NCI-H510A (cell line): ENCODE measurements around the gene OR51E1.
A peak's percentile ranks its signal among the peaks of the same experiment; 100 is the strongest.

Experiments
- DNase-seq: peaks from one replicate; lab custom pipeline; 2025; lab: John Stamatoyannopoulos, UW

Gene OR51E1

GRCh38 chr11:4643682-4644081 lies at the start of gene OR51E1:
Gene OR51E1, plus strand, starts transcription at chr11:4643982. Its CDS starts 8,545 bp downstream, at chr11:4652527.
- DNase-seq: no peak

- no peak for DNase-seq
Measured at GRCh38 chr11:4605057-4605456, 38.7 kb upstream of the OR51E1 start.

- DNase-seq: no peak
Measured at GRCh38 chr11:4606231-4607015, 37.4 kb upstream of the OR51E1 start.

- DNase-seq: no peak
Measured at GRCh38 chr11:4607096-4607495, 36.7 kb upstream of the OR51E1 start.

GRCh38 chr11:4607781-4608666 lies 35.8 kb upstream of the OR51E1 start, which contains the start of gene TRIM68:
Gene TRIM68, minus strand, starts transcription at chr11:4608231. Its CDS starts 2,727 bp downstream, at chr11:4605504.
- peak; percentile 81 for DNase-seq

- DNase-seq: no peak
Measured at GRCh38 chr11:4610258-4610935, 33.4 kb upstream of the OR51E1 start.

GRCh38 chr11:4611986-4612385 lies 31.8 kb upstream of the OR51E1 start:
- DNase-seq: no peak

GRCh38 chr11:4615856-4616444 lies 27.8 kb upstream of the OR51E1 start:
- DNase-seq: no peak

- DNase-seq: no peak
Measured at GRCh38 chr11:4619514-4619913, 24.3 kb upstream of the OR51E1 start.

GRCh38 chr11:4626207-4627099 lies 17.3 kb upstream of the OR51E1 start:
- DNase-seq: peak; percentile 51

GRCh38 chr11:4636136-4636535 lies 7.6 kb upstream of the OR51E1 start:
- DNase-seq: no peak

- DNase-seq: peak; percentile 82
Measured at GRCh38 chr11:4636962-4637661, 6.7 kb upstream of the OR51E1 start, which contains the start of gene OR51D1. Gene OR51D1, plus strand, starts transcription at chr11:4637477. Its CDS starts 2,314 bp downstream, at chr11:4639791.

- no peak for DNase-seq
Measured at GRCh38 chr11:4637662-4638047, 6.1 kb upstream of the OR51E1 start.

- DNase-seq: no peak
Measured at GRCh38 chr11:4639931-4640330, 3.9 kb upstream of the OR51E1 start.

- DNase-seq: no peak
Measured at GRCh38 chr11:4641501-4641900, 2.3 kb upstream of the OR51E1 start.

- no peak for DNase-seq
Measured at GRCh38 chr11:4642043-4642442, 1.7 kb upstream of the OR51E1 start.

GRCh38 chr11:4643076-4643475 lies 706 bp upstream of the OR51E1 start:
- DNase-seq: no peak

GRCh38 chr11:4644233-4644632 lies 451 bp downstream of the OR51E1 start:
- no peak for DNase-seq

- DNase-seq: no peak
Measured at GRCh38 chr11:4645974-4646373, 2.2 kb downstream of the OR51E1 start.

- DNase-seq: no peak
Measured at GRCh38 chr11:4647766-4648165, 4.0 kb downstream of the OR51E1 start.
